H1 (cell line): Measurements from ENCODE around the gene GRK5.

ENCODE experiments used
- BCL11A ChIP-seq, 2 experiments: IDR thresholded peaks; one replicate each; pipeline ENCODE4 v1.6.1; 2011; ENCODE audit warnings: low read depth in 2 of 2, low read length in 2 of 2, mild to moderate bottlenecking in 2 of 2
- BRCA1 ChIP-seq: IDR thresholded peaks from 2 replicates; pipeline ENCODE4 v1.6.1; 2012; ENCODE audit warnings: low read depth, low read length, improper control_type of control experiment
- CHD1 ChIP-seq: IDR thresholded peaks from 2 replicates; pipeline ENCODE4 v1.6.1; 2012; ENCODE audit warnings: low read depth, low read length, improper control_type of control experiment
- CTCF ChIP-seq, 3 experiments: IDR thresholded peaks; 1 replicate in 2 of 3; 2 replicates in 1 of 3; pipeline versions ENCODE4 v1.5.1 to v1.6.1; 2011; ENCODE audit warnings: low read length in 3 of 3, mild to moderate bottlenecking in 3 of 3, inconsistent platforms in 2 of 3, low read depth in 1 of 3, moderate library complexity in 1 of 3; ENCODE audit not compliant: insufficient read depth in 1 of 3; ENCODE audit errors: control extremely low read depth in 1 of 3
- EP300 ChIP-seq, 2 experiments: IDR thresholded peaks; 1 replicate in 1 of 2; 2 replicates in 1 of 2; pipeline ENCODE4 v1.6.1; 2011 to 2012; ENCODE audit warnings: low read depth in 2 of 2, low read length in 2 of 2, mild to moderate bottlenecking in 2 of 2, borderline replicate concordance in 1 of 2, inconsistent platforms in 1 of 2, moderate library complexity in 1 of 2
- EZH2 ChIP-seq: fragments of 200-600 bp; sonication (generic); IDR thresholded peaks from 2 replicates; pipeline ENCODE4 v1.7.1; 2012; ENCODE audit warnings: low read depth, mild to moderate bottlenecking, moderate library complexity, low read length, inconsistent platforms; ENCODE audit not compliant: severe bottlenecking
- MAFK ChIP-seq: IDR thresholded peaks from 2 replicates; pipeline ENCODE4 v1.6.1; 2012; ENCODE audit warnings: low read depth, mild to moderate bottlenecking, improper control_type of control experiment, low read length
- POLR2A ChIP-seq, 2 experiments: IDR thresholded peaks; 1 replicate in 1 of 2; 2 replicates in 1 of 2; pipeline ENCODE4 v1.6.1; 2011; ENCODE audit warnings: low read depth in 2 of 2, low read length in 2 of 2, mild to moderate bottlenecking in 2 of 2; ENCODE audit errors: control extremely low read depth in 1 of 2
- POLR2AphosphoS5 ChIP-seq: IDR thresholded peaks from 2 replicates; pipeline ENCODE4 v1.6.1; 2011; ENCODE audit warnings: low read depth, low read length
- SIRT6 ChIP-seq: IDR thresholded peaks from one replicate; pipeline ENCODE4 v1.7.1; 2012; ENCODE audit warnings: low read length, inconsistent platforms
- USF2 ChIP-seq: IDR thresholded peaks from 2 replicates; pipeline ENCODE4 v1.6.1; 2011; ENCODE audit warnings: low read length, improper control_type of control experiment

- TF ChIP-seq CHD1 (no peak), USF2 (no peak), CTCF (IDR thresholded peaks at IDR 0.05; ENCODE audit: control extremely low read depth in 1 of 3, insufficient read depth in 1 of 3, low read depth in 1 of 3, low read length in 3 of 3) (no peak), POLR2AphosphoS5 (no peak), BCL11A (IDR thresholded peaks at IDR 0.05; ENCODE audit: low read depth in 2 of 2, low read length in 2 of 2) (no peak), POLR2A (IDR thresholded peaks at IDR 0.05; ENCODE audit: control extremely low read depth in 1 of 2, low read depth in 2 of 2, low read length in 2 of 2) (no peak), EZH2 (no peak), SIRT6 (no peak), EP300 (IDR thresholded peaks at IDR 0.05; ENCODE audit: borderline replicate concordance in 1 of 2, low read depth in 2 of 2, low read length in 2 of 2) (no peak), MAFK (no peak), BRCA1 (no peak)
These were observed 9.4 kb upstream of the GRK5 start for GRCh38 chr10:119197921-119198320.
